IMR-90 (cell line): ENCODE measurements around the gene HMGCS2. TPM values are rescaled to one million over a fixed set of nuclear protein-coding genes. Genes with fewer than 3 reads are reported as not detected.

Experiments used
- ATAC-seq: fragments of 200-7000 bp; cut with Tn5 transposase; 2 replicates; pipeline ENCODE4 v1.9.1; 2020; ENCODE audit warnings: low read depth, mild to moderate bottlenecking, moderate library complexity
- BruUV-seq: library from RNA; stranded (reverse); fragments of 400-500 nt; replicated peaks from 2 replicates; lab custom pipeline; 2021; lab: Mats Ljungman, UMichigan
- CTCF ChIA-PET: fragments of 300-600 bp; formaldehyde crosslinking; extraction: SDS; loops from one replicate; lab custom pipeline; 2021; ENCODE audit warnings: antibody characterized with exemption; lab: Yijun Ruan, JAX
- POLR2A ChIA-PET: fragments of 300-600 bp; sonication (Branson Sonifier 250); formaldehyde crosslinking; loops from one replicate; lab custom pipeline; 2022; ENCODE audit warnings: antibody characterized with exemption; ENCODE audit not compliant: unreplicated experiment; lab: Charles Lee
- DNase-seq: peaks from one replicate; pipeline ENCODE4 v3.0.0; 2013
- H2AFZ ChIP-seq: replicated peaks from 2 replicates; pipeline ENCODE3; 2013; ENCODE audit warnings: low read length, mild to moderate bottlenecking; ENCODE audit not compliant: poor library complexity
- H2AK5ac ChIP-seq: 2 replicates; pipeline ENCODE4 v1.6.1; 2013; ENCODE audit warnings: low read depth, low read length, inconsistent platforms
- H2AK9ac ChIP-seq: replicated peaks from 2 replicates; pipeline ENCODE3; 2013; ENCODE audit warnings: mild to moderate bottlenecking, low read depth, low read length, moderate library complexity; ENCODE audit not compliant: poor library complexity
- H2BK120ac ChIP-seq: 2 replicates; pipeline ENCODE4 v1.6.1; 2013; ENCODE audit warnings: low read depth, low read length, inconsistent platforms
- H2BK15ac ChIP-seq: 3 replicates; pipeline ENCODE4 v1.6.1; 2013; ENCODE audit warnings: low read depth, low read length, inconsistent platforms
- H2BK20ac ChIP-seq: 2 replicates; pipeline ENCODE4 v1.6.1; 2013; ENCODE audit warnings: low read depth, mild to moderate bottlenecking, inconsistent platforms, low read length, moderate library complexity
- H2BK5ac ChIP-seq: 2 replicates; pipeline ENCODE4 v1.6.1; 2013; ENCODE audit warnings: mild to moderate bottlenecking, low read depth, low read length, inconsistent platforms; ENCODE audit not compliant: poor library complexity, severe bottlenecking
- H3K14ac ChIP-seq: replicated peaks from 2 replicates; pipeline ENCODE4 v1.6.1; 2013; ENCODE audit warnings: low read depth, low read length, inconsistent platforms
- H3K18ac ChIP-seq: 2 replicates; pipeline ENCODE4 v1.6.1; 2013; ENCODE audit warnings: low read depth, low read length, control low read depth
- H3K23ac ChIP-seq: 2 replicates; pipeline ENCODE4 v1.6.1; 2013; ENCODE audit warnings: low read depth, low read length, inconsistent platforms
- H3K27ac ChIP-seq: 2 replicates; pipeline ENCODE4 v1.5.1; 2013; ENCODE audit warnings: mild to moderate bottlenecking, control low read depth, low read length; ENCODE audit not compliant: insufficient read depth
- H3K27me3 ChIP-seq: 2 replicates; pipeline ENCODE4 v1.6.1; 2013; ENCODE audit warnings: low read length; ENCODE audit not compliant: control insufficient read depth, insufficient read depth
- H3K36me3 ChIP-seq: 2 replicates; pipeline ENCODE4 v1.6.1; 2013; ENCODE audit warnings: low read length, mixed read lengths; ENCODE audit not compliant: control insufficient read depth, insufficient read depth
- H3K4ac ChIP-seq: 2 replicates; pipeline ENCODE4 v1.6.1; 2013; ENCODE audit warnings: low read depth, low read length, inconsistent platforms
- H3K4me1 ChIP-seq: 2 replicates; pipeline ENCODE4 v1.6.1; 2013; ENCODE audit warnings: low read length, mixed read lengths; ENCODE audit not compliant: control insufficient read depth, insufficient read depth
- H3K4me2 ChIP-seq: 2 replicates; pipeline ENCODE4 v1.6.1; 2013; ENCODE audit warnings: low read depth, mild to moderate bottlenecking, control low read depth, low read length, moderate library complexity
- H3K4me3 ChIP-seq: 2 replicates; pipeline ENCODE4 v1.5.1; 2013; ENCODE audit warnings: low read depth, mild to moderate bottlenecking, control low read depth, low read length, moderate library complexity; ENCODE audit not compliant: insufficient read depth
- H3K56ac ChIP-seq: 2 replicates; pipeline ENCODE4 v1.6.1; 2013; ENCODE audit warnings: low read length, inconsistent platforms; ENCODE audit not compliant: insufficient read depth; ENCODE audit errors: extremely low read depth
- H3K79me1 ChIP-seq, 2 experiments: 2 replicates each; pipeline ENCODE4 v1.6.1; 2013; ENCODE audit warnings: low read length in 2 of 2, inconsistent platforms in 1 of 2, low read depth in 1 of 2
- H3K9ac ChIP-seq: 2 replicates; pipeline ENCODE4 v1.6.1; 2013; ENCODE audit warnings: low read depth, low read length, control low read depth
- H3K9me1 ChIP-seq: 2 replicates; pipeline ENCODE4 v1.6.1; 2013; ENCODE audit warnings: low read length, inconsistent platforms; ENCODE audit not compliant: insufficient read depth
- H3K9me3 ChIP-seq: 2 replicates; pipeline ENCODE4 v1.6.1; 2013; ENCODE audit warnings: low read length; ENCODE audit not compliant: control insufficient read depth, insufficient read depth
- H4K20me1 ChIP-seq: 2 replicates; pipeline ENCODE4 v1.6.1; 2013; ENCODE audit warnings: low read length, inconsistent platforms; ENCODE audit not compliant: insufficient read depth
- H4K5ac ChIP-seq: 2 replicates; pipeline ENCODE4 v1.6.1; 2013; ENCODE audit warnings: mild to moderate bottlenecking, low read depth, low read length, control low read depth
- H4K8ac ChIP-seq, 2 experiments: 2 replicates each; pipeline ENCODE4 v1.6.1; 2013; ENCODE audit warnings: low read depth in 2 of 2, low read length in 2 of 2, control low read depth in 1 of 2, inconsistent platforms in 1 of 2
- H4K91ac ChIP-seq: 2 replicates; pipeline ENCODE4 v1.6.1; 2013; ENCODE audit warnings: low read depth, low read length, inconsistent platforms; ENCODE audit not compliant: insufficient read depth
- BHLHE40 ChIP-seq: fragments of 150-350 bp; IDR thresholded peaks from 2 replicates; pipeline ENCODE4 v1.6.1; 2016; ENCODE audit warnings: mild to moderate bottlenecking, low read depth, low read length
- CEBPB ChIP-seq: IDR thresholded peaks from 2 replicates; pipeline ENCODE4 v1.6.1; 2012; ENCODE audit warnings: low read depth, low read length, improper control_type of control experiment
- CTCF ChIP-seq: conservative IDR thresholded peaks from 2 replicates; pipeline ENCODE4 v1.5.1; 2012; ENCODE audit warnings: mild to moderate bottlenecking, low read depth, low read length, improper control_type of control experiment
- ELK1 ChIP-seq: fragments of 150-350 bp; IDR thresholded peaks from 2 replicates; pipeline ENCODE4 v1.6.1; 2016; ENCODE audit warnings: low read depth, mild to moderate bottlenecking, low read length, moderate library complexity, borderline replicate concordance
- FOS ChIP-seq: fragments of 150-350 bp; IDR thresholded peaks from 2 replicates; pipeline ENCODE4 v1.6.1; 2016; ENCODE audit warnings: low read depth, low read length
- MAFK ChIP-seq: IDR thresholded peaks from 2 replicates; pipeline ENCODE4 v1.6.1; 2012; ENCODE audit warnings: low read depth, low read length, improper control_type of control experiment
- MAZ ChIP-seq: IDR thresholded peaks from 2 replicates; pipeline ENCODE4 v1.6.1; 2012; ENCODE audit warnings: low read depth, mild to moderate bottlenecking, low read length, improper control_type of control experiment, moderate library complexity, borderline replicate concordance
- MXI1 ChIP-seq: IDR thresholded peaks from 2 replicates; pipeline ENCODE4 v1.6.1; 2012; ENCODE audit warnings: low read depth, mild to moderate bottlenecking, low read length, moderate library complexity, borderline replicate concordance
- NFE2L2 ChIP-seq: fragments of 150-350 bp; IDR thresholded peaks from 2 replicates; pipeline ENCODE4 v1.6.1; 2016; ENCODE audit warnings: low read depth, mild to moderate bottlenecking, low read length
- POLR2A ChIP-seq: IDR thresholded peaks from 2 replicates; pipeline ENCODE4 v1.6.1; 2012; ENCODE audit warnings: mild to moderate bottlenecking, low read depth, low read length
- RAD21 ChIP-seq: IDR thresholded peaks from 2 replicates; pipeline ENCODE4 v1.6.1; 2012; ENCODE audit warnings: low read length, improper control_type of control experiment
- RCOR1 ChIP-seq: IDR thresholded peaks from 2 replicates; pipeline ENCODE4 v1.6.1; 2012; ENCODE audit warnings: mild to moderate bottlenecking, low read length, improper control_type of control experiment; ENCODE audit not compliant: insufficient replicate concordance
- RFX5 ChIP-seq: IDR thresholded peaks from 2 replicates; pipeline ENCODE4 v1.8.0; 2012; ENCODE audit warnings: low read depth, mild to moderate bottlenecking, low read length, moderate library complexity
- USF2 ChIP-seq: fragments of 150-350 bp; IDR thresholded peaks from 2 replicates; pipeline ENCODE4 v1.6.1; 2017; ENCODE audit warnings: mild to moderate bottlenecking, antibody characterized with exemption, low read length, low read depth
- WGBS, 2 experiments: methylation state at CpG; one replicate each; pipeline versions ENCODE4 v1.1.5 to v1.1.7; 2013; ENCODE audit warnings: missing lambda C conversion rate in 2 of 2; ENCODE audit not compliant: insufficient read length in 1 of 2; ENCODE audit errors: extremely low coverage in 2 of 2; 5-methylcytosine and 5-hydroxymethylcytosine counted together
- dilution Hi-C: fragments of 300-500 bp; cut with HindIII; formaldehyde crosslinking; loops from one replicate; pipeline ENCODE4 v1.14.3; 2018; ENCODE audit warnings: low sequenced_read_pairs; ENCODE audit not compliant: unreplicated experiment
- in situ Hi-C: fragments of 300-500 bp; cut with MboI; formaldehyde crosslinking; loops from 3 replicates; pipeline ENCODE4 v1.14.3; 2019; ENCODE audit warnings: low sequenced_read_pairs, inconsistent platforms, mixed read lengths
- intact Hi-C: fragments of 100-400 bp; cut with micrococcal nuclease; formaldehyde crosslinking; loops from 2 replicates; pipeline ENCODE4 v1.10.0; 2022
- polyA plus RNA-seq, 3 experiments: library from polyadenylated mRNA; depleted of rRNA; stranded (reverse); fragments of >200 nt; gene quantifications; 2 replicates each; pipeline ENCODE4 v1.2.3, GENCODE V29; 2012; ENCODE audit warnings: low replicate concordance in 1 of 3
- total RNA-seq: library from RNA; depleted of rRNA; stranded (reverse); fragments of >200 nt; gene quantifications from 2 replicates; pipeline ENCODE4 v1.2.3, GENCODE V29; 2012

The HMGCS2 gene
- total and polyA plus RNA-seq, 2 of the 4 experiments (the other 2 are of a cell fraction): not detected

- TF ChIP-seq CEBPB (no peak), MAFK (no peak), CTCF (no peak), RCOR1 (no peak), ELK1 (no peak), USF2 (no peak), POLR2A (no peak), BHLHE40 (no peak), FOS (no peak), NFE2L2 (no peak), RAD21 (no peak), MAZ (no peak), RFX5 (no peak), MXI1 (no peak)
- Histone ChIP-seq H2BK5ac (no peak overlapping the region), H3K79me1 (no peaks in the 10 kb centered on the region), H3K18ac (no peak overlapping the region), H3K4ac (no peak overlapping the region; the same call in 1 of the 2 replicates), H3K36me3 (no peaks in the 10 kb centered on the region), H2BK20ac (no peak overlapping the region), H3K9me3 (no peaks in the 10 kb centered on the region), H2AFZ (no peak overlapping the region), H3K27me3 (no peaks in the 10 kb centered on the region), H4K8ac (no peak overlapping the region), H2AK5ac (no peak overlapping the region), H3K9me1 (peaks cover 4% of the 10 kb centered on the region; the same call in 1 of the 2 replicates), H4K20me1 (no peaks in the 10 kb centered on the region), H3K4me1 (peaks cover 8% of the 10 kb centered on the region), H2AK9ac (no peak overlapping the region), H3K4me3 (no peak overlapping the region), H2BK15ac (no peak overlapping the region), H4K91ac (no peak overlapping the region), H3K56ac (no peak overlapping the region), H3K4me2 (no peak overlapping the region), H3K9ac (no peak overlapping the region), H3K14ac (no peak overlapping the region), H4K5ac (no peak overlapping the region), H3K23ac (no peak overlapping the region), H2BK120ac (no peak overlapping the region), H3K27ac (no peak overlapping the region)
- no TSS peak for BruUV-seq
- ChIA-PET POLR2A (no interaction called here), CTCF (interaction anchor here (1.2 to 1.3 kb wide), 2 partner anchors 13 to 30 kb away, joined by 4 to 5 read pairs; no protein-coding TSS in a partner anchor)
- 81% methylated on average over 6 of the region's 13 CpGs; no CpG with 5 or more reads in 1 of the 2 experiments for WGBS, 2 experiments
- in situ Hi-C loops: no loop called here
- dilution Hi-C loops: no loop called here
- intact Hi-C loops: loop anchor here (2.0 kb wide), 1 partner anchor 34 kb away; no protein-coding TSS in a partner anchor
- no peak for DNase-seq
- ATAC-seq: no peak
These were observed 10.3 kb upstream of the HMGCS2 start for GRCh38 chr1:119778886-119779560.
